Activated T-cell treated with anti-CD3 and anti-CD28 coated beads, Interleukin-2, amount 50 U/mL, for 72 hours (primary cell): ENCODE measurements around the gene SUCNR1. TPM values are rescaled to one million over a fixed set of nuclear protein-coding genes. Genes with fewer than 3 reads are reported as not detected.

Experiments used
- total RNA-seq, 2 donors: library from RNA; stranded (reverse); gene quantifications; one replicate each; pipeline ENCODE4 v1.2.3, GENCODE V29; 2022

Gene SUCNR1
- total RNA-seq, 2 donors from 2014 or later: 0.05 TPM; not detected in 1

Other genes starting within 250 kb of the SUCNR1 start
- gene AADACL2, start 139.7 kb upstream of the SUCNR1 start, total RNA-seq: not detected
- gene AADAC, start 59.5 kb upstream of the SUCNR1 start, total RNA-seq: not detected